GM12878 (cell line): ENCODE measurements around the gene TANC1. TPM values are rescaled to one million over a fixed set of nuclear protein-coding genes. Genes with fewer than 3 reads are reported as not detected.

Source experiments
- ATAC-seq: fragments of 200-7000 bp; cut with Tn5 transposase; 3 replicates; pipeline ENCODE4 v1.9.1; 2020; ENCODE audit warnings: mild to moderate bottlenecking, moderate library complexity
- BruUV-seq: library from RNA; stranded (reverse); fragments of 400-500 nt; replicated peaks from 2 replicates; lab custom pipeline; 2021; lab: Mats Ljungman, UMichigan
- CTCF ChIA-PET: fragments of 300-600 bp; sonication (Branson Sonifier 250); formaldehyde crosslinking; extraction: SDS; loops from one replicate; lab custom pipeline; 2021; ENCODE audit warnings: inconsistent platforms; lab: Yijun Ruan, JAX
- POLR2A ChIA-PET: fragments of 350-600 bp; formaldehyde crosslinking; extraction: SDS; loops from one replicate; lab custom pipeline; 2021; ENCODE audit warnings: inconsistent platforms; lab: Charles Lee
- RAD21 ChIA-PET: fragments of 300-600 bp; sonication (Branson Sonifier 250); formaldehyde crosslinking; loops from one replicate; lab custom pipeline; 2023; ENCODE audit warnings: antibody characterized with exemption; ENCODE audit not compliant: unreplicated experiment; lab: Charles Lee
- SMC1A ChIA-PET: fragments of 300-600 bp; sonication (Branson Sonifier 250); formaldehyde crosslinking; loops from one replicate; lab custom pipeline; 2023; ENCODE audit not compliant: unreplicated experiment, uncharacterized antibody; lab: Charles Lee
- DNase-seq: peaks from one replicate; pipeline ENCODE4 v3.0.0-alpha.2; 2011; ENCODE audit warnings: low read depth, low spot score
- FAIRE-seq: peaks from 3 replicates; lab custom pipeline; 2011; peaks lifted over from hg19 to GRCh38; lab: Jason Lieb, UNC
- H2AFZ ChIP-seq: 2 replicates; pipeline ENCODE4 v1.6.0; 2011; ENCODE audit warnings: low read depth, low read length, control low read depth; ENCODE audit not compliant: control insufficient read depth
- H3K27ac ChIP-seq: 2 replicates; pipeline ENCODE4 v1.5.1; 2011; ENCODE audit warnings: control low read depth; ENCODE audit not compliant: control insufficient read depth, insufficient read depth
- H3K27me3 ChIP-seq, 2 experiments: replicated peaks in 1 of 2; 2 replicates each; pipeline versions ENCODE4 v1.6.0 to v1.6.1; 2011; ENCODE audit warnings: low read length in 1 of 2; ENCODE audit not compliant: control insufficient read depth in 2 of 2, insufficient read depth in 2 of 2
- H3K36me3 ChIP-seq, 2 experiments: 2 replicates each; pipeline ENCODE4 v1.5.1; 2011; ENCODE audit warnings: low read length in 1 of 2; ENCODE audit not compliant: control insufficient read depth in 2 of 2, insufficient read depth in 2 of 2
- H3K4me1 ChIP-seq: 2 replicates; pipeline ENCODE4 v1.6.1; 2011; ENCODE audit warnings: mild to moderate bottlenecking, low read length, moderate library complexity, mixed read lengths; ENCODE audit not compliant: control insufficient read depth, insufficient read depth
- H3K4me2 ChIP-seq: 2 replicates; pipeline ENCODE4 v1.6.0; 2011; ENCODE audit warnings: control low read depth; ENCODE audit not compliant: control insufficient read depth, insufficient read depth
- H3K4me3 ChIP-seq: fragments of 200-600 bp; sonication (generic); 2 replicates; pipeline ENCODE4 v1.5.1; 2016
- H3K79me2 ChIP-seq: 2 replicates; pipeline ENCODE4 v1.6.0; 2011; ENCODE audit warnings: low read length; ENCODE audit not compliant: control insufficient read depth, insufficient read depth
- H3K9ac ChIP-seq: 2 replicates; pipeline ENCODE4 v1.8.0; 2011; ENCODE audit warnings: low read length, control low read depth, mixed read lengths; ENCODE audit not compliant: control insufficient read depth, insufficient read depth
- H3K9me3 ChIP-seq: replicated peaks from 3 replicates; pipeline ENCODE4 v1.5.1; 2011; ENCODE audit warnings: mild to moderate bottlenecking, low read length; ENCODE audit not compliant: control insufficient read depth, insufficient read depth
- H4K20me1 ChIP-seq: 2 replicates; pipeline ENCODE4 v1.6.0; 2011; ENCODE audit not compliant: control insufficient read depth, insufficient read depth
- BHLHE40 ChIP-seq, 2 experiments: fragments of 450-650 bp in 1 of 2; IDR thresholded peaks; 2 replicates each; pipeline ENCODE4 v1.6.1; 2011 to 2017; ENCODE audit warnings: low read depth in 2 of 2, borderline replicate concordance in 1 of 2, improper control_type of control experiment in 1 of 2, low read length in 1 of 2, mild to moderate bottlenecking in 1 of 2
- BRCA1 ChIP-seq: IDR thresholded peaks from 2 replicates; pipeline ENCODE4 v1.6.1; 2011; ENCODE audit warnings: low read depth, low read length, improper control_type of control experiment
- E2F8 ChIP-seq: fragments of 450-650 bp; IDR thresholded peaks from 2 replicates; pipeline ENCODE4 v1.6.1; 2018; ENCODE audit warnings: mild to moderate bottlenecking, low read depth, moderate library complexity; ENCODE audit not compliant: partially characterized antibody
- FOS ChIP-seq: IDR thresholded peaks from 3 replicates; pipeline ENCODE4 v1.6.1; 2011; ENCODE audit warnings: borderline replicate concordance; ENCODE audit not compliant: insufficient read length; ENCODE audit errors: extremely low read depth
- GABPA ChIP-seq: IDR thresholded peaks from 2 replicates; pipeline ENCODE4 v1.6.1; 2014; ENCODE audit warnings: antibody characterized with exemption, low read depth, mild to moderate bottlenecking, inconsistent platforms
- IKZF2 ChIP-seq, 2 experiments: fragments of 450-650 bp; IDR thresholded peaks; 2 replicates each; pipeline ENCODE4 v1.6.1; 2017; ENCODE audit warnings: mild to moderate bottlenecking in 2 of 2, moderate library complexity in 2 of 2
- IRF5 ChIP-seq: fragments of 450-650 bp; IDR thresholded peaks from 2 replicates; pipeline ENCODE4 v1.6.1; 2017; ENCODE audit warnings: borderline replicate concordance
- MTA2 ChIP-seq: fragments of 450-650 bp; IDR thresholded peaks from 2 replicates; pipeline ENCODE4 v1.6.1; 2016; ENCODE audit warnings: low read depth, mild to moderate bottlenecking, moderate library complexity
- POU2F2 ChIP-seq: IDR thresholded peaks from 3 replicates; pipeline ENCODE4 v1.6.1; 2011; ENCODE audit warnings: low read depth, mild to moderate bottlenecking, low read length, borderline replicate concordance
- RB1 ChIP-seq: fragments of 450-650 bp; formaldehyde crosslinking; IDR thresholded peaks from 2 replicates; pipeline ENCODE4 v1.6.1; 2017; ENCODE audit warnings: mild to moderate bottlenecking, borderline replicate concordance
- RELA ChIP-seq: fragments of 450-650 bp; IDR thresholded peaks from 2 replicates; pipeline ENCODE4 v1.8.0; 2014; ENCODE audit warnings: borderline replicate concordance; ENCODE audit not compliant: partially characterized antibody
- ZNF274 ChIP-seq: IDR thresholded peaks from one replicate; pipeline ENCODE4 v1.8.0; 2011; ENCODE audit not compliant: insufficient read length, insufficient read depth
- ZZZ3 ChIP-seq: IDR thresholded peaks from 2 replicates; pipeline ENCODE4 v1.6.1; 2011; ENCODE audit warnings: low read depth; ENCODE audit not compliant: control insufficient read depth, insufficient read length
- WGBS: methylation state at CpG from one replicate; pipeline ENCODE4 v1.1.6; 2016; ENCODE audit warnings: low lambda C conversion rate; ENCODE audit not compliant: insufficient replicate concordance, insufficient coverage; ENCODE audit errors: missing lambda C conversion rate; 5-methylcytosine and 5-hydroxymethylcytosine counted together
- in situ Hi-C: fragments of 300-500 bp; cut with MboI; formaldehyde crosslinking; loops from 9 replicates; pipeline ENCODE4 v1.14.3; 2018; ENCODE audit warnings: mixed read lengths
- intact Hi-C: fragments of 100-400 bp; cut with micrococcal nuclease; formaldehyde crosslinking; loops from one replicate; pipeline ENCODE4 v1.14.2; 2022; ENCODE audit not compliant: unreplicated experiment
- polyA plus RNA-seq, 11 experiments: library from polyadenylated mRNA; depleted of rRNA in 4 of 11; unstranded in 6 of 11; stranded (reverse) in 5 of 11; fragments of >200 nt; fragmentation: Nextera tagmentation in 4 of 11; fragmentation: Illumina TruSeq in 1 of 11; extraction: Ambion mirVana in 4 of 11; extraction: Trizol in 1 of 11; gene quantifications; 1 replicate in 1 of 11; 2 replicates in 10 of 11; pipeline versions ENCODE4 v1.2.1 to v1.2.3, GENCODE V29; 2011 to 2016; ENCODE audit warnings: inconsistent platforms in 2 of 11, missing spikeins in 2 of 11, low read depth in 1 of 11
- total RNA-seq, 4 experiments: library from RNA; depleted of rRNA in 3 of 4; stranded (reverse); fragments of >200 nt in 3 of 4; fragmentation: Illumina TruSeq in 1 of 4; extraction: Trizol in 1 of 4; gene quantifications; 2 replicates each; pipeline versions ENCODE4 v1.2.1 to v1.2.3, GENCODE V29; 2013 to 2021
- TF ChIP-seq, protein P1 (sequence below): IDR thresholded peaks from 2 replicates; pipeline ENCODE4 v1.6.1; 2012; ENCODE audit warnings: low read depth, low read length, improper control_type of control experiment
- TF ChIP-seq, protein P2 (sequence below): fragments of 450-650 bp; IDR thresholded peaks from 2 replicates; pipeline ENCODE4 v1.6.1; 2017; ENCODE audit warnings: low read depth, mild to moderate bottlenecking, moderate library complexity

The TANC1 gene
- total and polyA plus RNA-seq, 10 of the 15 experiments (the other 5 are each of a cell fraction or from before 2014, with no cell fraction given) = 0.05 to 5.0 (median 0.34) TPM

DNA sequence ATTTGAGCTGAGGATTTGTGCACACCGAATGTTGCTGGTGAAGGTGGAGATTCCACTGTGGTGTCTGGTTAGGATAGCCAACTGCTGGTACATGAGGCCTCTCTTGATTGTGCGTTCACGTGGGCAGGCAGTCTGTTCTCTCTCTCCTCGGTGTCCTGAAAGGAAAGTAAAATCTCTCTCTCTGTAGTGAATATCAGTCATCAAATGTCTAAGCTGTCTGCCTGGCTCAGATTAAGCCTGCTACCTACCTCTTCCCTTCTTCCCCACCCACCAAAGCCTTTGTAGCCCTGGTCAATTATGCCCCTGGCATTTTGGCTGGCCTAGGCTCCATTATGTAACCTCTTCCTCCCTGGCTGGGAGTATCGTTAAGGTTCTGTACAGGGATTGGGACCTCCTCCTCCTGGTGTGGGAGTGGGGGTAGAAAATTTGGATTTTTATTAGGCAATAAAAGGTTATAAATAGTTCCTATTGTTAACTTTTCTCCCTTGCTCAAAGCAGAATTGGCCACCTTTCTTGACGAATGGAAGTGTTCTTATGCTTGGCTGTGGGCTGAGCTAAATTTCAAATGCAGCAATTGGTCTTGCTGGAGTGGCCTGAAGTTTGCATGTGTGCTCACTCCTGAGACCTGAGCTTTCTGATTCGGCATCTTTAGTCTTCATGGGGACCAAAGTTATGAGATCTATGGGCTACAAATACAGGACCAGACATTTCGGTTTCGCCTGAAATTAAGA is 169.2 kb downstream of the TANC1 start:
- ATAC-seq = no peak; the same call in 2 of the 3 replicates
- SMC1A ChIA-PET = interaction anchor here (0.6 to 2.8 kb wide), 3 partner anchors 10 to 15 kb away, joined by 3 to 10 read pairs (median 4); no protein-coding TSS in a partner anchor
- no peaks in the 10 kb centered on the region for H3K9me3 ChIP-seq
- WGBS = 54% methylated on average over 9 of the region's 9 CpGs
- BruUV-seq = no TSS peak
- 0 out of 2 replicates have a peak overlapping the region, but pooled peaks have one; percentile 5 for H2AFZ ChIP-seq
- TF ChIP-seq E2F8 (no peak), GABPA (no peak), RELA (no peak), MTA2 (no peak), RB1 (no peak), BRCA1 (no peak), POU2F2 (no peak), FOS (no peak), IRF5 (no peak), ZZZ3 (no peak), IKZF2 (IDR thresholded peaks at IDR 0.05) (no peak), ZNF274 (no peak), BHLHE40 (IDR thresholded peaks at IDR 0.05; ENCODE audit: borderline replicate concordance in 1 of 2, low read depth in 2 of 2, low read length in 1 of 2) (no peak)
- TF ChIP-seq, protein P1, sequence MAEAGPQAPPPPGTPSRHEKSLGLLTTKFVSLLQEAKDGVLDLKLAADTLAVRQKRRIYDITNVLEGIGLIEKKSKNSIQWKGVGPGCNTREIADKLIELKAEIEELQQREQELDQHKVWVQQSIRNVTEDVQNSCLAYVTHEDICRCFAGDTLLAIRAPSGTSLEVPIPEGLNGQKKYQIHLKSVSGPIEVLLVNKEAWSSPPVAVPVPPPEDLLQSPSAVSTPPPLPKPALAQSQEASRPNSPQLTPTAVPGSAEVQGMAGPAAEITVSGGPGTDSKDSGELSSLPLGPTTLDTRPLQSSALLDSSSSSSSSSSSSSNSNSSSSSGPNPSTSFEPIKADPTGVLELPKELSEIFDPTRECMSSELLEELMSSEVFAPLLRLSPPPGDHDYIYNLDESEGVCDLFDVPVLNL = no peak
- TF ChIP-seq, protein P2, sequence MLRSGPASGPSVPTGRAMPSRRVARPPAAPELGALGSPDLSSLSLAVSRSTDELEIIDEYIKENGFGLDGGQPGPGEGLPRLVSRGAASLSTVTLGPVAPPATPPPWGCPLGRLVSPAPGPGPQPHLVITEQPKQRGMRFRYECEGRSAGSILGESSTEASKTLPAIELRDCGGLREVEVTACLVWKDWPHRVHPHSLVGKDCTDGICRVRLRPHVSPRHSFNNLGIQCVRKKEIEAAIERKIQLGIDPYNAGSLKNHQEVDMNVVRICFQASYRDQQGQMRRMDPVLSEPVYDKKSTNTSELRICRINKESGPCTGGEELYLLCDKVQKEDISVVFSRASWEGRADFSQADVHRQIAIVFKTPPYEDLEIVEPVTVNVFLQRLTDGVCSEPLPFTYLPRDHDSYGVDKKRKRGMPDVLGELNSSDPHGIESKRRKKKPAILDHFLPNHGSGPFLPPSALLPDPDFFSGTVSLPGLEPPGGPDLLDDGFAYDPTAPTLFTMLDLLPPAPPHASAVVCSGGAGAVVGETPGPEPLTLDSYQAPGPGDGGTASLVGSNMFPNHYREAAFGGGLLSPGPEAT = no peak
- H3K9ac ChIP-seq = no peak overlapping the region
- POLR2A ChIA-PET = no interaction called here
- no peak overlapping the region for H3K4me3 ChIP-seq
- H4K20me1 ChIP-seq = no peaks in the 10 kb centered on the region
- no peak for FAIRE-seq
- H3K4me2 ChIP-seq = no peak overlapping the region
- H3K36me3 ChIP-seq = no peaks in the 10 kb centered on the region
- H3K27me3 ChIP-seq = no peaks in the 10 kb centered on the region; a peak in 1 of 4 replicates
- no peaks in the 10 kb centered on the region for H3K4me1 ChIP-seq
- CTCF ChIA-PET = interaction anchor here (1.9 to 2.2 kb wide), 2 partner anchors 19 to 235 kb away, joined by 3 to 7 read pairs; no protein-coding TSS in a partner anchor
- in situ Hi-C loops = no loop called here
- DNase-seq = no peak
- intact Hi-C loops = no loop called here
- H3K79me2 ChIP-seq = no peaks in the 10 kb centered on the region
- H3K27ac ChIP-seq = no peak overlapping the region
- RAD21 ChIA-PET = interaction anchor here (0.7 to 0.8 kb wide), 2 partner anchors 19 to 830 kb away, joined by 3 read pairs; no protein-coding TSS in a partner anchor
